Activated gamma-delta T cell treated with Interleukin-2 at 50 U/mL for 16 hours (primary cell): Measurements from ENCODE around the gene MACROD2.

Experiments used
- DNase-seq: peaks from one replicate; pipeline ENCODE4 v3.0.0-alpha.2; 2020

The MACROD2 gene

GRCh38 chr20:16027686-16028085 is 2032.4 kb downstream of the MACROD2 start:
- no peak for DNase-seq

- no peak for DNase-seq
Measured at GRCh38 chr20:16028923-16029322, 2033.6 kb downstream of the MACROD2 start.

- no peak for DNase-seq
Measured at GRCh38 chr20:16030253-16030652, 2034.9 kb downstream of the MACROD2 start.

GRCh38 chr20:16035576-16035975 is 2040.3 kb downstream of the MACROD2 start:
- no peak for DNase-seq

GRCh38 chr20:16036331-16036730 is 2041.0 kb downstream of the MACROD2 start:
- no peak for DNase-seq

- no peak for DNase-seq
Measured at GRCh38 chr20:16040742-16041141, 2045.4 kb downstream of the MACROD2 start.

GRCh38 chr20:16042731-16043130 is 2047.4 kb downstream of the MACROD2 start:
- DNase-seq, result no peak

GRCh38 chr20:16043931-16044330 is 2048.6 kb downstream of the MACROD2 start:
- no peak for DNase-seq

GRCh38 chr20:16048876-16049275 is 2053.6 kb downstream of the MACROD2 start:
- DNase-seq, result no peak

GRCh38 chr20:16049529-16050093 is 2054.3 kb downstream of the MACROD2 start:
- DNase-seq, result no peak

- DNase-seq, result no peak
Measured at GRCh38 chr20:16050366-16050765, 2055.1 kb downstream of the MACROD2 start.

- DNase-seq, result no peak
Measured at GRCh38 chr20:16051968-16052367, 2056.7 kb downstream of the MACROD2 start.

GRCh38 chr20:16052456-16052855 is 2057.1 kb downstream of the MACROD2 start:
- no peak for DNase-seq

- DNase-seq, result no peak
Measured at GRCh38 chr20:16054985-16055384, 2059.7 kb downstream of the MACROD2 start.

- no peak for DNase-seq
Measured at GRCh38 chr20:16057651-16058050, 2062.3 kb downstream of the MACROD2 start.

- no peak for DNase-seq
Measured at GRCh38 chr20:16058268-16058667, 2063.0 kb downstream of the MACROD2 start.

GRCh38 chr20:16059841-16060240 is 2064.5 kb downstream of the MACROD2 start:
- DNase-seq, result no peak

- no peak for DNase-seq
Measured at GRCh38 chr20:16061351-16061750, 2066.0 kb downstream of the MACROD2 start.

GRCh38 chr20:16062661-16063581 is 2067.6 kb downstream of the MACROD2 start:
- no peak for DNase-seq

- no peak for DNase-seq
Measured at GRCh38 chr20:16063881-16064280, 2068.6 kb downstream of the MACROD2 start.

- no peak for DNase-seq
Measured at GRCh38 chr20:16064989-16065707, 2069.8 kb downstream of the MACROD2 start.

GRCh38 chr20:16066571-16066970 is 2071.3 kb downstream of the MACROD2 start:
- DNase-seq, result no peak

- DNase-seq, result no peak
Measured at GRCh38 chr20:16069389-16070010, 2074.2 kb downstream of the MACROD2 start.
